Loucy (cell line): ENCODE data around the gene MYCBP2.

Source experiments
- H2AFZ ChIP-seq: fragments of 200-600 bp; sonication (generic); 2 replicates; pipeline ENCODE4 v1.6.0; 2016; ENCODE audit warnings: antibody characterized with exemption, mild to moderate bottlenecking, low read length, moderate library complexity
- H3F3A ChIP-seq: fragments of 200-600 bp; 2 replicates; pipeline ENCODE4 v1.6.0; 2016; ENCODE audit warnings: antibody characterized with exemption, low read depth, mild to moderate bottlenecking
- H3K27me3 ChIP-seq: fragments of 200-600 bp; sonication (generic); 2 replicates; pipeline ENCODE4 v1.6.1; 2014; ENCODE audit warnings: low read length, mild to moderate bottlenecking; ENCODE audit not compliant: insufficient read depth, poor library complexity, severe bottlenecking
- H3K36me3 ChIP-seq: fragments of 200-600 bp; sonication (generic); 2 replicates; pipeline ENCODE4 v1.6.1; 2016; ENCODE audit warnings: low read length; ENCODE audit not compliant: insufficient read depth
- H3K4me1 ChIP-seq: fragments of 200-600 bp; sonication (generic); 2 replicates; pipeline ENCODE4 v1.5.1; 2014; ENCODE audit warnings: low read length, mild to moderate bottlenecking; ENCODE audit not compliant: insufficient read depth, poor library complexity, severe bottlenecking
- H3K4me2 ChIP-seq: fragments of 200-600 bp; sonication (generic); 2 replicates; pipeline ENCODE4 v1.6.0; 2014; ENCODE audit warnings: antibody characterized with exemption, low read length, low read depth, mild to moderate bottlenecking; ENCODE audit not compliant: poor library complexity, severe bottlenecking
- H3K4me3 ChIP-seq: fragments of 200-600 bp; sonication (generic); 2 replicates; pipeline ENCODE4 v1.5.1; 2014; ENCODE audit warnings: low read length, mild to moderate bottlenecking, mixed read lengths; ENCODE audit not compliant: poor library complexity, severe bottlenecking
- H3K79me2 ChIP-seq: fragments of 200-600 bp; sonication (generic); 2 replicates; pipeline ENCODE4 v1.6.1; 2014; ENCODE audit warnings: low read length; ENCODE audit not compliant: insufficient read depth
- H3K9ac ChIP-seq: fragments of 200-600 bp; sonication (generic); 2 replicates; pipeline ENCODE4 v1.6.0; 2014; ENCODE audit warnings: mild to moderate bottlenecking, low read depth, low read length, moderate library complexity; ENCODE audit not compliant: poor library complexity, severe bottlenecking
- H3K9me2 ChIP-seq: fragments of 200-600 bp; sonication (generic); replicated peaks from 2 replicates; pipeline ENCODE4 v1.6.1; 2016; ENCODE audit warnings: low read depth, low read length, mixed read lengths
- H3K9me3 ChIP-seq: fragments of 200-600 bp; sonication (generic); 2 replicates; pipeline ENCODE4 v1.6.1; 2014; ENCODE audit warnings: mild to moderate bottlenecking, antibody characterized with exemption, low read length, low read depth; ENCODE audit not compliant: insufficient read depth
- H4K20me1 ChIP-seq: fragments of 200-600 bp; sonication (generic); 2 replicates; pipeline ENCODE4 v1.6.0; 2014; ENCODE audit warnings: antibody characterized with exemption, low read length, mild to moderate bottlenecking; ENCODE audit not compliant: insufficient read depth, poor library complexity, severe bottlenecking
- CTCF ChIP-seq: fragments of 200-600 bp; sonication (generic); conservative IDR thresholded peaks from 2 replicates; pipeline ENCODE4 v1.5.1; 2014; ENCODE audit warnings: mild to moderate bottlenecking, antibody characterized with exemption, low read length
- EZH2phosphoT487 ChIP-seq: fragments of 200-600 bp; IDR thresholded peaks from 2 replicates; pipeline ENCODE4 v1.6.1; 2018; ENCODE audit warnings: antibody characterized with exemption, mild to moderate bottlenecking, moderate library complexity, borderline replicate concordance

Gene MYCBP2

GRCh38 chr13:77331421-77331820 lies 4.5 kb upstream of the MYCBP2 start:
- peaks cover 24% of the 10 kb centered on the region for H3K4me1 ChIP-seq
- H3K9ac ChIP-seq = no peak overlapping the region
- no peaks in the 10 kb centered on the region for H3K9me3 ChIP-seq
- peaks cover under 1% of the 10 kb centered on the region for H4K20me1 ChIP-seq
- H3K36me3 ChIP-seq = no peaks in the 10 kb centered on the region
- H3K79me2 ChIP-seq = peaks cover 5% of the 10 kb centered on the region
- no peak overlapping the region for H3K4me3 ChIP-seq
- no peak overlapping the region for H3K4me2 ChIP-seq
- H2AFZ ChIP-seq = no peak overlapping the region
- no peaks in the 10 kb centered on the region for H3K9me2 ChIP-seq
- H3K27me3 ChIP-seq = no peaks in the 10 kb centered on the region
- H3F3A ChIP-seq = peaks cover 13% of the 10 kb centered on the region
- TF ChIP-seq CTCF (no peak), EZH2phosphoT487 (no peak)

DNA sequence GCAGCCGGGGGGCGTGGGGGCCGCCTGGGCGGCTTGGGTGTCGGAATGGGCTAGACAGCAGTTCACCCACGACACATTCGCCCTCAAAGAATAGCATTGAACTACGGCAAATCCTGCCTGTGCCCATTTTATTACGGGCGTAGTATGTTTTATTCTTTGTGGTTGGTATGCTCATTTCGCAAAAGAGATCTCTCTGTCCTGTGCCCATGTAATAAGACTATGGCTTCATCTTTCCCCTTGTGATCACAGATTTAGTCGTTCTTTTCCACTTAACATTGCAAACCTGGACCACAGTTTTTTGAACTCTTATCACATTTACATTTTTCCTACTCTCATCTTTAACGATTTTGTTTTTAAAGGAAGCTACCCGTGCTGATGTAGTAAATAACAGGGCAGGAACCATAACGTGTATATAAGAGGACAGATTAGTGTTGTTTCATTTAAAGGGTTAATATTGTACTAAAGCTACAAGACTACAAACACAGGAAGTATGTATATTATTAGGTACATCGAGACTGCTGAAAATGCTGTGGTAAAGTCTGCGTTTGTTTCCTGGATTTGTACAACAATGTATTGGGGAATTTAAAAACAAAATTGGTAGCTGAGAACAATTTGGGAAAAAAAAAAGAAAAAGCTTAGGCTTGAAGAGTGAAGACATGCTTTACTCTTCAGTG lies 3.2 kb upstream of the MYCBP2 start:
- peaks cover 14% of the 10 kb centered on the region for H4K20me1 ChIP-seq
- peak overlapping the region; percentile 85 for H3K9ac ChIP-seq
- H3K4me2 ChIP-seq = peak overlapping the region; percentile 87
- H3K4me3 ChIP-seq = peak overlapping the region; percentile 85
- no peak for TF ChIP-seq EZH2phosphoT487
- no peak for TF ChIP-seq CTCF
- H3K27me3 ChIP-seq = no peaks in the 10 kb centered on the region
- H3K79me2 ChIP-seq = peaks cover 19% of the 10 kb centered on the region
- peak overlapping the region; percentile 73 for H2AFZ ChIP-seq
- no peaks in the 10 kb centered on the region for H3K9me3 ChIP-seq
- H3K9me2 ChIP-seq = no peaks in the 10 kb centered on the region
- peaks cover 26% of the 10 kb centered on the region for H3K4me1 ChIP-seq
- H3K36me3 ChIP-seq = no peaks in the 10 kb centered on the region
- peaks cover 13% of the 10 kb centered on the region for H3F3A ChIP-seq

DNA sequence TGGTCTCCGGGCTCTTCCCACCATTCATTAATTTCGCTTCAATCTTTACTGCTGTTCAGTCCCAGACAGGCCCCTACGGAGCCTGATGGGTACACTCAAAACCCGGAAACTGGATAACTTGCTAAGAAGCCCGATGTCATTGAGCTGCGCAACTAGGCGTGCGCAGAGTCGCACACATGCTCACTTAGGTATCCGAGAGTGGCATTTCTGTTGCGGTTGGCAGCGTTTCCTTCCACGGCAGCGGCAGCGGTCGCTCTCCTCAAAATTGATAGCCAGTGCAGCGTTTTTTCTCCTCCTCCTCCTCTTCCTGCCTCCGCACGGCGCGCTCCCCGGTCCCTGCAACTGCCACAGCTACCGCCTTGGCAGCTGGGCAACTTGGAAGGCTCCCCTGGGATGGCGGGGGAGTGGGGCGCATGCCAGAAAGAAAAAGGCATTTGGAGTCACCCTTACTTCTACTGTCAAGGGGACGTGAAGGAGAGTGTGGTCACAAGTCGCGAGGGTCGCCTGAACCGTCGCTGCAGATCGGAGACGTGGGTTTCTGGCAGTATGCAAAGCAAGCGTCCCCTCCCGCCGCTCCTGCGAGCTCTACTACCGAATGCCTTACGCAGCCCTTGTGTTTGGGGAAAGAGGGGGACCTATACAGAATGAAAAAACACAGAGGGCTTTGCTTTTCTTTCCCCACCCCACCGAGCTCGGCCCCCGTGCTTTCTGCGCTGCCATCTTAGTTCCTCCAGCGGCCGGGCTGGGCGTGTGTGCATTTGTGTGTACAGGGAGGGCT lies 2.4 kb upstream of the MYCBP2 start:
- Histone ChIP-seq H3K4me1 (peaks cover 33% of the 10 kb centered on the region), H3F3A (peaks cover 13% of the 10 kb centered on the region), H3K4me2 (peak overlapping the region; percentile 87), H3K9me3 (no peaks in the 10 kb centered on the region), H3K4me3 (peak overlapping the region; percentile 85), H4K20me1 (peaks cover 21% of the 10 kb centered on the region), H3K36me3 (no peaks in the 10 kb centered on the region), H3K9me2 (no peaks in the 10 kb centered on the region), H2AFZ (peak overlapping the region; percentile 81), H3K27me3 (no peaks in the 10 kb centered on the region), H3K79me2 (peaks cover 26% of the 10 kb centered on the region), H3K9ac (peak overlapping the region; percentile 85)
- TF ChIP-seq CTCF (no peak), EZH2phosphoT487 (no peak)
